ENCODE results near the gene PRPF40B.

The PRPF40B gene

DNA sequence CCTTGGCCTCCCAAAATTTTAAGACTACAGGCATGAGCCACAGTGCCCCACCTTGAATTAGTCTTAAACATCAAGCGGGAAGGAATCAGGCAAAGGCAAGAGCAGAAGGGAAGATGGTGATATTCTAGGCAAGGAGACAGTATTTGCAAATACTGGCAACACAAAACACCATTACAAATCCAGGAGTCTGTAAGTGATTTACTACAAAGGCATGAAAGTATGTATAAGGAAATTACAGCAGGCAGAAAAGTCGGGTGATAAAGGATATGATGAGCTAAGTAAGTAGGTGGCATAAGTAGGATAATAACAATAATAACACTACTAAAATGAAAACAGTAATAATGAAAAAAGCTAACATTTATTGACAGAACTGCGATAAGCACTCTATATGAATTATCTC is 55.4 kb downstream of the PRPF40B start:
- no peaks in the 10 kb centered on the region for H3K36me3 ChIP-seq (ENCODE audit: insufficient read depth, low read length)
- H2AFZ ChIP-seq (ENCODE audit: low read length) = no peak overlapping the region
- no peak overlapping the region for H3K9ac ChIP-seq (ENCODE audit: low read length)
- no peak overlapping the region for H3K27ac ChIP-seq (ENCODE audit: low read depth, low read length, poor library complexity, severe bottlenecking)
- TF ChIP-seq EZH2 (IDR thresholded peaks at IDR 0.05; ENCODE audit: borderline replicate concordance, low read length) = no peak
- TF ChIP-seq, protein P1, sequence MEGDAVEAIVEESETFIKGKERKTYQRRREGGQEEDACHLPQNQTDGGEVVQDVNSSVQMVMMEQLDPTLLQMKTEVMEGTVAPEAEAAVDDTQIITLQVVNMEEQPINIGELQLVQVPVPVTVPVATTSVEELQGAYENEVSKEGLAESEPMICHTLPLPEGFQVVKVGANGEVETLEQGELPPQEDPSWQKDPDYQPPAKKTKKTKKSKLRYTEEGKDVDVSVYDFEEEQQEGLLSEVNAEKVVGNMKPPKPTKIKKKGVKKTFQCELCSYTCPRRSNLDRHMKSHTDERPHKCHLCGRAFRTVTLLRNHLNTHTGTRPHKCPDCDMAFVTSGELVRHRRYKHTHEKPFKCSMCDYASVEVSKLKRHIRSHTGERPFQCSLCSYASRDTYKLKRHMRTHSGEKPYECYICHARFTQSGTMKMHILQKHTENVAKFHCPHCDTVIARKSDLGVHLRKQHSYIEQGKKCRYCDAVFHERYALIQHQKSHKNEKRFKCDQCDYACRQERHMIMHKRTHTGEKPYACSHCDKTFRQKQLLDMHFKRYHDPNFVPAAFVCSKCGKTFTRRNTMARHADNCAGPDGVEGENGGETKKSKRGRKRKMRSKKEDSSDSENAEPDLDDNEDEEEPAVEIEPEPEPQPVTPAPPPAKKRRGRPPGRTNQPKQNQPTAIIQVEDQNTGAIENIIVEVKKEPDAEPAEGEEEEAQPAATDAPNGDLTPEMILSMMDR (IDR thresholded peaks at IDR 0.05; ENCODE audit: low read length) = no peak
- H3K79me2 ChIP-seq (ENCODE audit: insufficient read depth, low read length) = no peaks in the 10 kb centered on the region
- no peaks in the 10 kb centered on the region; the same call in 1 of the 2 replicates for H3K27me3 ChIP-seq (ENCODE audit: insufficient read depth, low read length)
- no peaks in the 10 kb centered on the region for H3F3A ChIP-seq (ENCODE audit: insufficient read depth, low read length)
- no peaks in the 10 kb centered on the region for H3K9me3 ChIP-seq (ENCODE audit: low read length)
- H3K4me3 ChIP-seq (ENCODE audit: low read depth, low read length, poor library complexity, severe bottlenecking) = no peak overlapping the region
- H4K20me1 ChIP-seq (ENCODE audit: insufficient read depth, low read length) = no peaks in the 10 kb centered on the region
- H3K9me2 ChIP-seq (ENCODE audit: low read depth, low read length) = no peaks in the 10 kb centered on the region
- H3K4me1 ChIP-seq (ENCODE audit: insufficient read depth, low read length, severe bottlenecking) = no peaks in the 10 kb centered on the region
- H3K4me2 ChIP-seq (ENCODE audit: low read length) = no peak overlapping the region

- Histone ChIP-seq H4K20me1 (ENCODE audit: insufficient read depth, low read length) (no peaks in the 10 kb centered on the region), H3K4me3 (ENCODE audit: low read depth, low read length, poor library complexity, severe bottlenecking) (no peak overlapping the region), H2AFZ (ENCODE audit: low read length) (no peak overlapping the region), H3K4me2 (ENCODE audit: low read length) (no peak overlapping the region), H3K79me2 (ENCODE audit: insufficient read depth, low read length) (no peaks in the 10 kb centered on the region), H3K9ac (ENCODE audit: low read length) (no peak overlapping the region), H3K4me1 (ENCODE audit: insufficient read depth, low read length, severe bottlenecking) (no peaks in the 10 kb centered on the region), H3K27ac (ENCODE audit: low read depth, low read length, poor library complexity, severe bottlenecking) (no peak overlapping the region), H3K36me3 (ENCODE audit: insufficient read depth, low read length) (no peaks in the 10 kb centered on the region), H3K27me3 (ENCODE audit: insufficient read depth, low read length) (no peaks in the 10 kb centered on the region; the same call in 1 of the 2 replicates), H3F3A (ENCODE audit: insufficient read depth, low read length) (no peaks in the 10 kb centered on the region), H3K9me3 (ENCODE audit: low read length) (no peaks in the 10 kb centered on the region), H3K9me2 (ENCODE audit: low read depth, low read length) (no peaks in the 10 kb centered on the region)
- TF ChIP-seq EZH2 (IDR thresholded peaks at IDR 0.05; ENCODE audit: borderline replicate concordance, low read length) = no peak
- TF ChIP-seq, protein P1 (IDR thresholded peaks at IDR 0.05; ENCODE audit: low read length) = no peak
Measured at GRCh38 chr12:49680075-49680474, 56.7 kb downstream of the PRPF40B start.

GRCh38 chr12:49683599-49684309 is 60.4 kb downstream of the PRPF40B start:
- Histone ChIP-seq H2AFZ (ENCODE audit: low read length) (no peak overlapping the region), H3F3A (ENCODE audit: insufficient read depth, low read length) (no peaks in the 10 kb centered on the region), H3K36me3 (ENCODE audit: insufficient read depth, low read length) (no peaks in the 10 kb centered on the region; the same call in 1 of the 2 replicates), H3K4me2 (ENCODE audit: low read length) (no peak overlapping the region), H3K4me3 (ENCODE audit: low read depth, low read length, poor library complexity, severe bottlenecking) (no peak overlapping the region), H3K27me3 (ENCODE audit: insufficient read depth, low read length) (no peaks in the 10 kb centered on the region), H3K9ac (ENCODE audit: low read length) (no peak overlapping the region), H3K79me2 (ENCODE audit: insufficient read depth, low read length) (no peaks in the 10 kb centered on the region), H3K4me1 (ENCODE audit: insufficient read depth, low read length, severe bottlenecking) (no peaks in the 10 kb centered on the region), H3K27ac (ENCODE audit: low read depth, low read length, poor library complexity, severe bottlenecking) (no peak overlapping the region), H3K9me3 (ENCODE audit: low read length) (no peaks in the 10 kb centered on the region), H4K20me1 (ENCODE audit: insufficient read depth, low read length) (no peaks in the 10 kb centered on the region), H3K9me2 (ENCODE audit: low read depth, low read length) (no peaks in the 10 kb centered on the region)
- TF ChIP-seq EZH2 (IDR thresholded peaks at IDR 0.05; ENCODE audit: borderline replicate concordance, low read length) = no peak
- TF ChIP-seq, protein P1 (IDR thresholded peaks at IDR 0.05; ENCODE audit: low read length) = no peak
